Sigmoid colon (tissue), 4 donors: Measurements from ENCODE around the gene OVCH2.

Experiments used
- EP300 ChIP-seq, 4 donors: sonication (generic); formaldehyde crosslinking; IDR thresholded peaks; one replicate each; pipeline ENCODE4 v1.6.1; 2017; ENCODE audit warnings: antibody characterized with exemption in 4 of 4
- TF ChIP-seq, protein P1 (sequence below), 4 experiments: fragments of 450-650 bp in 3 of 4; fragments of 200-600 bp in 1 of 4; IDR thresholded peaks; one replicate each; pipeline ENCODE4 v1.5.1; 2016 to 2019; ENCODE audit warnings: antibody characterized with exemption in 4 of 4, mild to moderate bottlenecking in 3 of 4, moderate library complexity in 2 of 4

DNA sequence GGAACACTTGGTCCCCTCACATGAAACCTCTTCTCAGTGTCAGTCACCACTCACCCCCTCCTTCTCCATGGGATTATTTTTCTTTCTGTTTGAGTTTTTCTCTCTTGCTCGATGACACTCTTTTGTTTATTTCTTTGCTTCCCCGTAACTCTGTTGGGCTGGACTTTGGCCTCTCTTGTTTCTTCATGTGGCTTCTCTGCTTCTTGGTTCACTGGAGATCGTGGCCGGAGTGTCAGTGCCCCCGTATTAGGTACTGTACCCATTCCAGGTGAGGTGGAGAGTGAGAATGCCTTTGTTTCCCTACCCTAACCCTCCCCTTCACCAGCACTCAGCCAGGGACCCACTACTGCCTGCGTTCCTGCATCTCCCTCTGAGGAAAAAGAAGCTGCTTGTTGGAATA is 65.5 kb downstream of the OVCH2 start:
- no peak for TF ChIP-seq EP300 (IDR thresholded peaks at IDR 0.05)
- TF ChIP-seq, protein P1, sequence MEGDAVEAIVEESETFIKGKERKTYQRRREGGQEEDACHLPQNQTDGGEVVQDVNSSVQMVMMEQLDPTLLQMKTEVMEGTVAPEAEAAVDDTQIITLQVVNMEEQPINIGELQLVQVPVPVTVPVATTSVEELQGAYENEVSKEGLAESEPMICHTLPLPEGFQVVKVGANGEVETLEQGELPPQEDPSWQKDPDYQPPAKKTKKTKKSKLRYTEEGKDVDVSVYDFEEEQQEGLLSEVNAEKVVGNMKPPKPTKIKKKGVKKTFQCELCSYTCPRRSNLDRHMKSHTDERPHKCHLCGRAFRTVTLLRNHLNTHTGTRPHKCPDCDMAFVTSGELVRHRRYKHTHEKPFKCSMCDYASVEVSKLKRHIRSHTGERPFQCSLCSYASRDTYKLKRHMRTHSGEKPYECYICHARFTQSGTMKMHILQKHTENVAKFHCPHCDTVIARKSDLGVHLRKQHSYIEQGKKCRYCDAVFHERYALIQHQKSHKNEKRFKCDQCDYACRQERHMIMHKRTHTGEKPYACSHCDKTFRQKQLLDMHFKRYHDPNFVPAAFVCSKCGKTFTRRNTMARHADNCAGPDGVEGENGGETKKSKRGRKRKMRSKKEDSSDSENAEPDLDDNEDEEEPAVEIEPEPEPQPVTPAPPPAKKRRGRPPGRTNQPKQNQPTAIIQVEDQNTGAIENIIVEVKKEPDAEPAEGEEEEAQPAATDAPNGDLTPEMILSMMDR (IDR thresholded peaks at IDR 0.05), result no peak
